PC-3 (cell line): ENCODE results near the gene PDLIM1. TPM values are rescaled to one million over a fixed set of nuclear protein-coding genes. Genes with fewer than 3 reads are reported as not detected.

Experiments
- ATAC-seq: fragments of 200-7000 bp; cut with Tn5 transposase; 2 replicates; pipeline ENCODE4 v1.9.1; 2020; ENCODE audit warnings: mild to moderate bottlenecking, moderate library complexity
- BruUV-seq: library from RNA; stranded (reverse); fragments of 400-500 nt; replicated peaks from 2 replicates; lab custom pipeline; 2021; lab: Mats Ljungman, UMichigan
- CTCF ChIA-PET: fragments of 300-600 bp; sonication (Branson Sonifier 250); formaldehyde crosslinking; loops from one replicate; lab custom pipeline; 2022; ENCODE audit warnings: antibody characterized with exemption; lab: Charles Lee
- POLR2A ChIA-PET: fragments of 300-600 bp; sonication (Branson Sonifier 250); formaldehyde crosslinking; loops from one replicate; lab custom pipeline; 2022; ENCODE audit warnings: antibody characterized with exemption; ENCODE audit not compliant: unreplicated experiment; lab: Charles Lee
- DNase-seq: peaks from one replicate; pipeline ENCODE4 v3.0.0-alpha.2; 2015
- H2AFZ ChIP-seq: fragments of 300-600 bp; sonication (generic); 2 replicates; pipeline ENCODE4 v1.6.0; 2016; ENCODE audit warnings: antibody characterized with exemption, low read length
- H3F3A ChIP-seq: fragments of 300-600 bp; sonication (generic); one replicate; pipeline ENCODE4 v1.6.0; 2017; ENCODE audit warnings: antibody characterized with exemption, low read length, control low read depth, mild to moderate bottlenecking; ENCODE audit not compliant: unreplicated experiment
- H3K27ac ChIP-seq: fragments of 300-600 bp; sonication (generic); 2 replicates; pipeline ENCODE4 v1.5.1; 2016; ENCODE audit warnings: mild to moderate bottlenecking, low read length
- H3K27me3 ChIP-seq: fragments of 300-600 bp; sonication (generic); 2 replicates; pipeline ENCODE4 v1.6.1; 2016; ENCODE audit warnings: low read length, mixed read lengths
- H3K36me3 ChIP-seq: fragments of 300-600 bp; sonication (generic); 2 replicates; pipeline ENCODE4 v1.6.1; 2016; ENCODE audit warnings: low read depth, mixed run types, low read length, mixed read lengths
- H3K4me1 ChIP-seq: fragments of 300-600 bp; sonication (generic); 2 replicates; pipeline ENCODE4 v1.5.1; 2016; ENCODE audit warnings: low read length; ENCODE audit not compliant: insufficient read depth
- H3K4me2 ChIP-seq: fragments of 300-600 bp; sonication (generic); 2 replicates; pipeline ENCODE4 v1.6.0; 2016; ENCODE audit warnings: low read length
- H3K4me3 ChIP-seq: fragments of 300-600 bp; sonication (generic); 2 replicates; pipeline ENCODE4 v1.5.1; 2016; ENCODE audit warnings: mild to moderate bottlenecking, low read length, mixed read lengths
- H3K79me2 ChIP-seq: fragments of 300-600 bp; sonication (generic); 2 replicates; pipeline ENCODE4 v1.6.1; 2017; ENCODE audit warnings: low read length, mixed read lengths
- H3K9ac ChIP-seq: fragments of 300-600 bp; sonication (generic); 2 replicates; pipeline ENCODE4 v1.6.0; 2016; ENCODE audit warnings: mild to moderate bottlenecking, low read length
- H3K9me2 ChIP-seq: fragments of 300-600 bp; sonication (generic); replicated peaks from 2 replicates; pipeline ENCODE4 v1.6.1; 2016; ENCODE audit warnings: mixed run types, low read length, mixed read lengths
- H3K9me3 ChIP-seq: fragments of 300-600 bp; sonication (generic); 2 replicates; pipeline ENCODE4 v1.6.1; 2016; ENCODE audit warnings: low read length, mixed read lengths
- H4K20me1 ChIP-seq: fragments of 300-600 bp; sonication (generic); 2 replicates; pipeline ENCODE4 v1.6.1; 2016; ENCODE audit warnings: low read length, mixed read lengths
- EZH2 ChIP-seq: fragments of 300-600 bp; sonication (generic); IDR thresholded peaks from one replicate; pipeline ENCODE4 v1.6.1; 2017; ENCODE audit warnings: antibody characterized with exemption, mild to moderate bottlenecking, low read length; ENCODE audit not compliant: unreplicated experiment
- EZH2phosphoT487 ChIP-seq: fragments of 300-600 bp; sonication (generic); IDR thresholded peaks from 2 replicates; pipeline ENCODE4 v1.6.1; 2018; ENCODE audit warnings: mild to moderate bottlenecking, antibody characterized with exemption, low read length, borderline replicate concordance
- intact Hi-C: fragments of 100-400 bp; cut with micrococcal nuclease; formaldehyde crosslinking; loops from 2 replicates; pipeline ENCODE4 v1.9.0; 2023
- total RNA-seq: library from RNA; depleted of rRNA; stranded (reverse); fragments of >200 nt; gene quantifications from 2 replicates; pipeline ENCODE4 v1.2.3, GENCODE V29; 2014
- TF ChIP-seq, protein P1 (sequence below): fragments of 300-600 bp; sonication (generic); conservative IDR thresholded peaks from 2 replicates; pipeline ENCODE4 v1.5.1; 2017; ENCODE audit warnings: antibody characterized with exemption, low read depth, mild to moderate bottlenecking, low read length

Gene PDLIM1
- total RNA-seq, 1 experiment from 2014 or later: 28.2 TPM

DNA sequence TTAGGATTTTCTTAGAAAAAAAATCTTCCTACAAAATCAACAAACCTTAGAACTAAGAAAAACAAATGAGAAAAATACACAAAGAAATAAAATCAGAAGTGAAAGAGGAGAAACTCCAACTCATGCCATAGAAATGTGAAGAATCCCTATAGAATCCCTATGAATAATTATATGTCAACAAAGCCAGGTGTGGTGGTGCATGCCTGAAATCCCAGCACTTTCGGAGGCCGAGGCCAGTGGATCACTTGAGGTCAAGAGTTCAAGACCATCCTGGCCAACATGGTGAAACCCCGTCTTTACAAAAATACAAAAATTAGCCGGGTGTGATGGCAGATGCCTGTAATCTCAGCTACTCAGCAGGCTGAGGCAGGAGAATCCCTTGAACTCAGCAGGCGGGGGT, 69.7 kb downstream of the PDLIM1 start:
- H3K9ac ChIP-seq: peak overlapping the region; percentile 47
- no peak for TF ChIP-seq EZH2phosphoT487
- no peak for TF ChIP-seq EZH2
- TF ChIP-seq, protein P1, sequence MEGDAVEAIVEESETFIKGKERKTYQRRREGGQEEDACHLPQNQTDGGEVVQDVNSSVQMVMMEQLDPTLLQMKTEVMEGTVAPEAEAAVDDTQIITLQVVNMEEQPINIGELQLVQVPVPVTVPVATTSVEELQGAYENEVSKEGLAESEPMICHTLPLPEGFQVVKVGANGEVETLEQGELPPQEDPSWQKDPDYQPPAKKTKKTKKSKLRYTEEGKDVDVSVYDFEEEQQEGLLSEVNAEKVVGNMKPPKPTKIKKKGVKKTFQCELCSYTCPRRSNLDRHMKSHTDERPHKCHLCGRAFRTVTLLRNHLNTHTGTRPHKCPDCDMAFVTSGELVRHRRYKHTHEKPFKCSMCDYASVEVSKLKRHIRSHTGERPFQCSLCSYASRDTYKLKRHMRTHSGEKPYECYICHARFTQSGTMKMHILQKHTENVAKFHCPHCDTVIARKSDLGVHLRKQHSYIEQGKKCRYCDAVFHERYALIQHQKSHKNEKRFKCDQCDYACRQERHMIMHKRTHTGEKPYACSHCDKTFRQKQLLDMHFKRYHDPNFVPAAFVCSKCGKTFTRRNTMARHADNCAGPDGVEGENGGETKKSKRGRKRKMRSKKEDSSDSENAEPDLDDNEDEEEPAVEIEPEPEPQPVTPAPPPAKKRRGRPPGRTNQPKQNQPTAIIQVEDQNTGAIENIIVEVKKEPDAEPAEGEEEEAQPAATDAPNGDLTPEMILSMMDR: no peak
- H3K4me1 ChIP-seq: peaks cover 52% of the 10 kb centered on the region
- H3K4me3 ChIP-seq: no peak overlapping the region
- H2AFZ ChIP-seq: no peak overlapping the region
- intact Hi-C loops: no loop called here
- H3K27ac ChIP-seq: peak overlapping the region; percentile 83
- CTCF ChIA-PET: no interaction called here
- H3K4me2 ChIP-seq: peak overlapping the region; percentile 58
- no peaks in the 10 kb centered on the region for H4K20me1 ChIP-seq
- H3K36me3 ChIP-seq: no peaks in the 10 kb centered on the region
- no TSS peak for BruUV-seq
- no peaks in the 10 kb centered on the region for H3K27me3 ChIP-seq
- DNase-seq (peak; percentile 78), ATAC-seq (peak; percentile 79)
- H3K79me2 ChIP-seq: no peaks in the 10 kb centered on the region
- no peaks in the 10 kb centered on the region for H3K9me3 ChIP-seq
- no peaks in the 10 kb centered on the region for H3K9me2 ChIP-seq
- POLR2A ChIA-PET: no interaction called here
- H3F3A ChIP-seq: peaks cover 13% of the 10 kb centered on the region

DNA sequence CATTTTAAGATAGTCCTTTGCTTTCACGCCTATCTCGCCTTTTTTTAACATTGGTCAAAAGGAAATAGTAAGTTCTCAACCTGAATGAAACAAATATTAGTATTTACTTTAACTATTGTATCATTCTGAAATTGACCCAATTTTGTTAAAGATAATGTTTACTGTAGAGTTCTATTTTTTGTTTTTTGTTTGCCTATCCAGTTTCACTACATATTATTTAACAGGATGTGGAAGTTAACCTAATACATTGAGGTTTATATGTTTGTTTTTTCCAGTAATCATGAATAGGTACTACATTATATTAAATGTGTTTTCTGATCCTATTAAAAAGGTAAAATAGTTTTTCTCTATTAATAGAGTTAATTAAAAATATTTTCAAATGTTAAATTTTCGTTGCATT, 70.3 kb downstream of the PDLIM1 start:
- Histone ChIP-seq H3K4me2 (peak overlapping the region; percentile 58), H3K27me3 (no peaks in the 10 kb centered on the region), H3K79me2 (no peaks in the 10 kb centered on the region), H3F3A (peaks cover 13% of the 10 kb centered on the region), H4K20me1 (no peaks in the 10 kb centered on the region), H3K4me1 (peaks cover 56% of the 10 kb centered on the region), H3K4me3 (peak overlapping the region; percentile 12; the same call in 1 of the 2 replicates), H3K27ac (peak overlapping the region; percentile 83), H2AFZ (no peak overlapping the region), H3K36me3 (no peaks in the 10 kb centered on the region), H3K9ac (peak overlapping the region; percentile 47), H3K9me2 (no peaks in the 10 kb centered on the region), H3K9me3 (no peaks in the 10 kb centered on the region)
- DNase-seq: peak; percentile 54
- no TSS peak for BruUV-seq
- peak; percentile 78 for ATAC-seq
- TF ChIP-seq EZH2phosphoT487: no peak
- no peak for TF ChIP-seq EZH2
- TF ChIP-seq, protein P1: no peak
- intact Hi-C loops: no loop called here
- ChIA-PET CTCF (interaction anchor here (0.6 kb wide), 1 partner anchor 145 kb away, joined by 8 read pairs; no protein-coding TSS in a partner anchor), POLR2A (no interaction called here)

DNA sequence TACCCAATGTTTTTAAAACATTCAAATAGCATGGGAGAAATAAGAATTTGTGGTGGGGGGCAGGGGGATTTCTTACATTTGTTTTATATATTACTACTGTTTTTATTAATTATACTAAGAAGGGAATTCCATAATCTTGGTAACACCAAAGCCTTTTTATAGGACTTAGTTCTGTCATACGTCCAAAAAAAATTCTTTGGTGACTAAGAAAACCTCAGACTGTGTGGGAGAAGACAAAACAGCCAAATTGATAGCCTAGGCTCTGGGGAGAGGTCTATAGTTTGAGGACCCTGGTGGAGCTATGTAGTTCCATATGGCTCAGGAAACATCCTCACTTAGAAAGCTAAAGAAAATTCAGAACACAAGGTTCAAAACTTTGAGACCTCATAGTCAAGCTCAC, 73.3 kb downstream of the PDLIM1 start:
- ChIA-PET CTCF (no interaction called here), POLR2A (no interaction called here)
- no TSS peak for BruUV-seq
- no peaks in the 10 kb centered on the region for H3K36me3 ChIP-seq
- H2AFZ ChIP-seq: no peak overlapping the region
- peak overlapping the region; percentile 6; the same call in 1 of the 2 replicates for H3K4me2 ChIP-seq
- H3K9ac ChIP-seq: no peak overlapping the region
- no peaks in the 10 kb centered on the region for H3K79me2 ChIP-seq
- peak overlapping the region; percentile 13; the same call in 1 of the 2 replicates for H3K27ac ChIP-seq
- no peaks in the 10 kb centered on the region for H3K27me3 ChIP-seq
- no peaks in the 10 kb centered on the region for H4K20me1 ChIP-seq
- no peaks in the 10 kb centered on the region for H3K9me2 ChIP-seq
- H3K9me3 ChIP-seq: no peaks in the 10 kb centered on the region
- peak; percentile 56 for DNase-seq
- H3F3A ChIP-seq: peaks cover 13% of the 10 kb centered on the region
- intact Hi-C loops: loop anchor here (10.0 kb wide), 1 partner anchor 387 kb away; no protein-coding TSS in a partner anchor
- peaks cover 70% of the 10 kb centered on the region for H3K4me1 ChIP-seq
- ATAC-seq: no peak
- H3K4me3 ChIP-seq: no peak overlapping the region
- TF ChIP-seq EZH2: no peak
- no peak for TF ChIP-seq EZH2phosphoT487
- TF ChIP-seq, protein P1: no peak
